ENCODE results near the gene PHF8. TPM values are rescaled to one million over a fixed set of nuclear protein-coding genes. Genes with fewer than 3 reads are reported as not detected.

Gene PHF8
- 10.8 TPM for total RNA-seq
- long read RNA-seq, partial matches to known transcripts, result 2 of 5 reads
- long read RNA-seq, other reads (novel, unspliced or antisense), result 3 of 5 reads

- ATAC-seq (ENCODE audit: poor library complexity), result peak; percentile 95
- peak; percentile 96 for DNase-seq
- intact Hi-C loops (cut with DNase I), result loop anchor here (10.0 kb wide), 1 partner anchor 140 kb away; the partner anchor contains the start of gene FAM120C
Observed at GRCh38 chrX:54044126-54044876, at the start of gene PHF8. PHF8 (minus strand) TSS chrX:54044473; CDS start chrX:54042728, 1,745 bp downstream.

DNA sequence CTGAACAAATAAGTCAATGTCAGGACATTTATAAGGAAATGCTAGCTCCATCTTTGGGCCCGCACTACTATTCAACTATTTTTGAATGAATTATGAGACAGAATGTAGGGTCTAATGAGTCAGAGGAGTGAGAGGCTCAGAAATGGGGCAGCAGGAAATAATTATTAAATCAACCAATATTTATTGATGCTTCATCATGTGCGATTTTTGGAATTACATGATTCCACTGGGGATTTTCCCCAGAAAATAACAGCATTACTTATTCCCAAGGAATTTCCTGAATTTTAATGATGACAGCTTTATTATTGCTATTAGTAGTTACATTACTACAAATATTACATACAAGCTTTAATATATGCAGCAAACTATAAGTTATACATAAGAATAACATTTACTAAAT is 49.3 kb upstream of the PHF8 start:
- DNase-seq (no peak), ATAC-seq (ENCODE audit: poor library complexity) (no peak)
- intact Hi-C loops (cut with DNase I), result no loop called here

- ATAC-seq (ENCODE audit: poor library complexity) (no peak), DNase-seq (no peak)
- intact Hi-C loops (cut with DNase I), result no loop called here
Observed at GRCh38 chrX:54093159-54093558, 48.9 kb upstream of the PHF8 start.

- no peak for ATAC-seq (ENCODE audit: poor library complexity)
- no peak for DNase-seq
- intact Hi-C loops (cut with DNase I), result no loop called here
Observed at GRCh38 chrX:54090880-54091279, 46.6 kb upstream of the PHF8 start.

DNA sequence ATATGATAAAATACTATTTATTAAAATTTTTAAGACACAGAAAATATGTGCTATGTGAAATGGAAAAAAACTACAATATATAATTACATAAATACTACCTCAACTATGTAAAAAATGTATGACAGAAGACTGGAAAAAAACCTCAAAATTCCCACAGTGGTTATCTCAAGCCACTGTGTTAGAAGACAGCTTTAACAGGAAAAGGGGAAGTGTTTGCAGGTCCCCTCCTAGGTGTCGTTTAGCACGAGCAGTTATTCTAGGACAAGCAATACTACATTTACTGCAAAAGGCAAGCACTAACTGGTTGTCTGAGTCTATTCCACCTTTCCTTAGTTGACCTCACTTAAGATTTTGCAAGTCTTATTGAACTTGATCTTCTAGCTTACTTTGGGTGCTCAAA is 44.9 kb upstream of the PHF8 start:
- ATAC-seq (ENCODE audit: poor library complexity) (no peak), DNase-seq (no peak)
- intact Hi-C loops (cut with DNase I), result no loop called here

- intact Hi-C loops (cut with DNase I), result no loop called here
- DNase-seq, result no peak
- ATAC-seq (ENCODE audit: poor library complexity), result no peak
Observed at GRCh38 chrX:54087661-54088060, 43.4 kb upstream of the PHF8 start.

- DNase-seq (no peak), ATAC-seq (ENCODE audit: poor library complexity) (no peak)
- intact Hi-C loops (cut with DNase I), result no loop called here
Observed at GRCh38 chrX:54085666-54086065, 41.4 kb upstream of the PHF8 start.

- intact Hi-C loops (cut with DNase I), result no loop called here
- DNase-seq (no peak), ATAC-seq (ENCODE audit: poor library complexity) (no peak)
Observed at GRCh38 chrX:54076903-54077302, 32.6 kb upstream of the PHF8 start.

DNA sequence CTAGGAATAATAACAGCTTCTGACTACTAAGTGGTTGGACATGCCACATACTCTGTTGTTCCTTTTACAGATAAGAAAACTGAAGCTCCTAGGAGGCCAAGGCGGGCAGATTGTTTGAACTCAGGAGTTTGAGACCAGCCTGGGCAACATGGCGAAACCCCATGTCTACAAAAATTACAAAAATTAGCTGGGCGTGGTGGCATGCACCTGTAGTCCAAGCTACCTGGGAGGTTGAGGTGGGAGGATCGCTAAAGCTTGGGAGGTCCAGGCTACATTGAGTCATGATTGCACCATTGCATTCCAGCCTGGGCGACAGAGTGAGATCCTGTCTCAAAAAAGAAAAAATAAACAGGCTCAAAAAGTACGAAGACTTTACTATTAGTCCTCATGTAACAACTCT is 30.6 kb upstream of the PHF8 start:
- intact Hi-C loops (cut with DNase I), result no loop called here
- DNase-seq, result no peak
- no peak for ATAC-seq (ENCODE audit: poor library complexity)

- intact Hi-C loops (cut with DNase I), result no loop called here
- ATAC-seq (ENCODE audit: poor library complexity), result no peak
- no peak for DNase-seq
Observed at GRCh38 chrX:54067766-54068165, 23.5 kb upstream of the PHF8 start.

DNA sequence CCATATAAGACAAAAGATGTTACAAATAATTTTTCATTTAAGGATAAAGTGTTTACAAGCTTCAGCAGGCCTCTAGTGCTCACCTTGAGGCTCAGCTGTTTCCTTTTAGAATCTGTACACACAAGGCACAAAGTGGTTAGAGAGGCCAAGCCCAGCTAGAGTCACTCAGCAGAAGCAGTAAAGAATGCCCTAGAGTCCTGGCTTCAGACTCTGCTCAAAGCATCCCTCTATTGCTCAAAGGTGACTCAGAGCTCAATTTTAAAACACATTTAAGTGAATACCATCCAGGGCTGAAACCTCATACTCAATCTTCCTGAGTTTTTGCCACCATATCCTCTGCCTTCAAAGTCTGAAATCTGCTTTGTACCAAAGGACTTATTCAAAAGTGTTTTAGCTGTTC is 22.6 kb upstream of the PHF8 start:
- no peak for DNase-seq
- ATAC-seq (ENCODE audit: poor library complexity), result no peak
- intact Hi-C loops (cut with DNase I), result no loop called here

DNA sequence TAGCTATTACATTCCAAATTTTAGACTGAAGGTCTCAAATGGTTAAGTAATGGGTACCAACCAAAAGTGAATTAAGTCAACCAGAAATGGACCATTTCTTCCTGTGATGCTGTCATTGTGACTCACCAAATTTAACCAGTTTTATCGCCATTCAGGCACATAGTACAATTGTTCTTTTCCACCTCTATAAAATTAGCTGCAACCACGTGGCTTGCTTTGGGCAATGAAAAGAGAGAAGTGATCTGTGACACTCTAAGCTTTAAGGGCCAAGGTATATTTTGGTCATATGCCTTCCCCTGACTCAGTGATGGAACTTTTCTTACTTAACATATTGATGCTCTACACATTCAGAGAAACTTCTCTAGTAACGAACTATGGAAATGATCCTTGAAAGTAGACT is 20.3 kb upstream of the PHF8 start:
- DNase-seq, result no peak
- intact Hi-C loops (cut with DNase I), result no loop called here
- no peak for ATAC-seq (ENCODE audit: poor library complexity)

DNA sequence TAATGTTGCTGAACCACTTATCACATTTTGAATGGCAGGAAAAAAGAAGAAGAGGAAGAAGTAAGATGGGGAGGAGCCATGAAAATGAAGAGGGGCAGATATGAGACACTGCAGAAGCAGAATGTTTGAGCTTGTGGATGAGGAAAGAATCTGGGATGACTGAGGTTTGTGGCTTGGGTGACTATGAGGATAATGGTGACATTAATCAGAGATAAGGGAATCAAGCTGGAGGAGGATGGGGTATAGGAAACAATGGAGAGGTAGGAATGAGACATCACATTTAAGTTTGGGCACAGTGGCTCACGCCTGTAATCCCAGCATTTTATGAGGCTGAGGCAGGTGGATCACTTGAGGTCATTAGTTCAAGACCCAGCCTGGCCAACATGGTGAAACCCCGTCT is 19.1 kb upstream of the PHF8 start:
- no peak for DNase-seq
- ATAC-seq (ENCODE audit: poor library complexity), result no peak
- intact Hi-C loops (cut with DNase I), result no loop called here

GRCh38 chrX:54049801-54050200 is 5.5 kb upstream of the PHF8 start:
- intact Hi-C loops (cut with DNase I), result loop anchor here (10.0 kb wide), 1 partner anchor 135 kb away; the partner anchor contains the start of gene FAM120C
- ATAC-seq (ENCODE audit: poor library complexity) (peak; percentile 78), DNase-seq (no peak)

DNA sequence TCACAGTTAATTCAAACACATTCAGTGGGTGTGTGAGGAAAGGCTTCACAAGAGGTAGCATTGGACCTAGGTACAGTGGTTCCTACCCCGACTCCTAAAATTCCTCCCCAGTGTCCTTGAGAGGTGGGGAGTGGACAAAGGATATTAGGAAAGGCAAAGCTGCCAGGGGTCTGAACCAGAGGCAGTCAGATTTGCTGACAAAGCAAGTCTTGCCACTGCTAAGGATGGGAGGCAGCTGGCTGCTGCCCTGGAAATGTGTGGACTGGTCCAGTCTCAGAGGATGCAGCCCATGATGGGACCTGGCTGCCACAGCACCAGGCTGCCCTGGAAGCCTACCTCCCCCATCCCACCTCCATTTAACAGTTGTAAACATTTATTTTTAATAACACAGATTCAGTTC is 4.1 kb upstream of the PHF8 start:
- DNase-seq, result no peak
- ATAC-seq (ENCODE audit: poor library complexity), result no peak
- intact Hi-C loops (cut with DNase I), result loop anchor here (10.0 kb wide), 1 partner anchor 136 kb away; the partner anchor contains the start of gene FAM120C

DNA sequence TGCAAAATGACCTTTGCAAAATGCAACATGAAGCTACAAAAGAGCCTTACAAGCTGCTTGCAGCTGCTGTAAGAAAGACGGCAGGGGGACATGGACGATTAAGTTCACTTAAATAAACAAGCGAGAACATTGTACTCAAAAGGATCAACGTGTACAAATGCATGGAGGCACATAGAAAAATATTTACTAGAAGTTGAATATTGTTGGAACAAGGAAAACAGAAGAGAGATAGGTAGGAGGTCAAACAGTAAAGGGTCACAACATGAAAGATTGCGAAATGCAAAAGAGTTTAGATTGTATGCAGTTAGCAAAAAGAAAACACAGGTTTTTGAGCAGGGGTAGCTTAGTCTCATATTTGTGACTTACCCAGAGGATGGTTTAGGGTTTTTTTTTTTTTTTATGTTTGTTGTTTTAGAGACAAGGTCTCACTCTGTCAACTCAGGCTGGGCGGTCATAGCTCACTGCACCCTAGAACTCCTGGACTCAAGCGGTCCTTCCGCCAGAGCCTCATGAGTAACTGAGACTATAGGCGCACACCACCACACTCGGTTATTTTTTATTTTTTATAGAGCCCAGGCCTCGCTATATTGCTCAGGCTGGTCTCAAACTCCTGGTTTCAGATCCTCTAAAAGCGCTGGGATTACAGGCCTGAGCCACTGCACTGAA is 1.4 kb upstream of the PHF8 start:
- intact Hi-C loops (cut with DNase I), result loop anchor here (10.0 kb wide), 1 partner anchor 139 kb away; the partner anchor contains the start of gene FAM120C
- ATAC-seq (ENCODE audit: poor library complexity), result no peak
- no peak for DNase-seq

DNA sequence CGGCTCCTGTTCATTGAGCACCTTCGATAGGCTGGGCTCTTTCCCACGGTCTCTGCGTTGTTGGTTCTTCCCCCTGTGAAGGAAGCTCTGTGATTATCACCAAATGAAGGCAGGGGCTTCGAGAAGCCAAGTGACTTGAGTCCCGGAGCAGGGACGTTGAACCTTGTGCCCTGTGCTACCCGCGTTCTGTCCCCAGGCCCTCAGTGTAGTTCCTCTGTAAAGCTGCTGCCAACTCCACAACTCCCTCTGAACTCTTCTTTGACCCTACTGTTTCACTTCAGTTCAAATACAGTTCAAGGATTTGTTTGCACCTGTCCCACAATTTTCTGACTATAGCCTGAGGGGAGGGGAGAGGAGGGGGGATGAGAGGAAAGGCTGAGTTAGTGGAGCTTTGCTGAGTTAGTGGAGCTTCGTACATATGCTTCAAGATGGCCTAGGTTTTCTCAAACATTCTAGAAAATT is 635 bp upstream of the PHF8 start:
- DNase-seq, result no peak
- peak; percentile 1 for ATAC-seq (ENCODE audit: poor library complexity)
- intact Hi-C loops (cut with DNase I), result loop anchor here (10.0 kb wide), 1 partner anchor 140 kb away; the partner anchor contains the start of gene FAM120C

GRCh38 chrX:54043541-54044125 is 640 bp downstream of the PHF8 start:
- ATAC-seq (ENCODE audit: poor library complexity), result peak; percentile 73
- intact Hi-C loops (cut with DNase I), result loop anchor here (10.0 kb wide), 1 partner anchor 141 kb away; the partner anchor contains the start of gene FAM120C
- DNase-seq, result peak; percentile 59

DNA sequence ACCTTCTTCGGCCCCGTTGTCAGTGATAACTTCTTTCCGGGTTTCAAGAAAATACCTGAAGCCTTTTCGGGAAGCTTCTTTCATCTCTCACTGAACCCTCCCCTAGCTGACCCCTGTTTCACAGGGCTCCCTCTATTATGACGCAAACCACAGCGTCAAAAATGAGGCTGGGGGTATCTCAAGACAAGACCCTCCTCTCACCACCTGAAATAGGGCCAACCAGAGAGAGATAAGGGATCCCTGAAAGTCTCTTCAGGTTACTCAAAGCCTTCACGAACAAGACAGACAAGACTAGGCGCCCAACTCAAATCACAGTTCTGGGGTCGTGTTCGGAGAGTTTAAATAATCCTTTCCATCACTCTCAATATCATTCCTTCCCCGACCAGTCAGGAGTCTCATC is 1.2 kb downstream of the PHF8 start:
- ATAC-seq (ENCODE audit: poor library complexity) (no peak), DNase-seq (no peak)
- intact Hi-C loops (cut with DNase I), result loop anchor here (10.0 kb wide), 1 partner anchor 142 kb away; the partner anchor contains the start of gene FAM120C
